GM18505 (cell line): Measurements from ENCODE around the gene IGSF5.
"Not testable (repeated sequence)": the region's sequence is repeated elsewhere in the genome, so short reads cannot be mapped to it uniquely, and the experiment has no call there.

ENCODE experiments used
- ATAC-seq: cut with Tn5 transposase; IDR thresholded peaks from one replicate; pipeline ENCODE4 v1.9.1; 2021; ENCODE audit not compliant: unreplicated experiment
- POLR2A ChIP-seq: IDR thresholded peaks from 4 replicates; pipeline ENCODE4 v1.6.1; 2011; ENCODE audit warnings: borderline replicate concordance; ENCODE audit not compliant: insufficient read depth, insufficient read length; ENCODE audit errors: extremely low read depth

IGSF5 gene

GRCh38 chr21:39744883-39745282 is at the start of gene IGSF5:
TSS of gene IGSF5 (plus strand) at chr21:39745183. CDS start at chr21:39745510, 327 bp downstream.
- ATAC-seq, result not testable (repeated sequence)

- ATAC-seq, result no peak
- no peak for TF ChIP-seq POLR2A
These were observed 48.8 kb upstream of the IGSF5 start for GRCh38 chr21:39696196-39696595.

GRCh38 chr21:39696618-39697017 is 48.4 kb upstream of the IGSF5 start:
- no peak for TF ChIP-seq POLR2A

GRCh38 chr21:39700318-39700717 is 44.7 kb upstream of the IGSF5 start:
- TF ChIP-seq POLR2A, result no peak
- no peak for ATAC-seq

More at GRCh38 chr21:39696618-39697017, 48.4 kb upstream of the IGSF5 start:
- no peak for ATAC-seq

GRCh38 chr21:39703578-39703977 is 41.4 kb upstream of the IGSF5 start:
- ATAC-seq, result no peak
- no peak for TF ChIP-seq POLR2A

- no peak for ATAC-seq
- TF ChIP-seq POLR2A, result no peak
These were observed 39.1 kb upstream of the IGSF5 start for GRCh38 chr21:39705849-39706248.

- TF ChIP-seq POLR2A, result no peak
These were observed 37.7 kb upstream of the IGSF5 start for GRCh38 chr21:39707316-39707715.

GRCh38 chr21:39710866-39711265 is 34.1 kb upstream of the IGSF5 start:
- no peak for ATAC-seq
- TF ChIP-seq POLR2A, result no peak

More at GRCh38 chr21:39707316-39707715, 37.7 kb upstream of the IGSF5 start:
- ATAC-seq, result no peak

- ATAC-seq, result no peak
- no peak for TF ChIP-seq POLR2A
These were observed 32.7 kb upstream of the IGSF5 start for GRCh38 chr21:39712273-39712672.

- ATAC-seq, result no peak
- no peak for TF ChIP-seq POLR2A
These were observed 32.0 kb upstream of the IGSF5 start for GRCh38 chr21:39712976-39713375.

GRCh38 chr21:39713905-39714304 is 31.1 kb upstream of the IGSF5 start:
- TF ChIP-seq POLR2A, result no peak
- ATAC-seq, result no peak

- TF ChIP-seq POLR2A, result no peak
- no peak for ATAC-seq
These were observed 30.7 kb upstream of the IGSF5 start for GRCh38 chr21:39714331-39714730.

- no peak for ATAC-seq
- no peak for TF ChIP-seq POLR2A
These were observed 29.1 kb upstream of the IGSF5 start for GRCh38 chr21:39715804-39716397.

- TF ChIP-seq POLR2A, result no peak
These were observed 24.7 kb upstream of the IGSF5 start for GRCh38 chr21:39720126-39720778.

More at GRCh38 chr21:39720126-39720778, 24.7 kb upstream of the IGSF5 start:
- no peak for ATAC-seq
